Middle frontal gyrus (tissue), 1 donor: ENCODE data around the gene ATP10B.

Experiments used
- DNase-seq: peaks from one replicate; pipeline ENCODE4 v3.0.0-alpha.2; 2015; ENCODE audit warnings: low spot score; ENCODE audit errors: extremely low spot score

ATP10B gene

GRCh38 chr5:160555971-160556631, 295.9 kb downstream of the ATP10B start:
- DNase-seq, result no peak

- DNase-seq, result no peak
Observed at GRCh38 chr5:160555581-160555970, 296.4 kb downstream of the ATP10B start.

GRCh38 chr5:160550075-160550474, 301.9 kb downstream of the ATP10B start:
- no peak for DNase-seq

- no peak for DNase-seq
Observed at GRCh38 chr5:160548949-160549645, 302.9 kb downstream of the ATP10B start.

GRCh38 chr5:160547872-160548271, 304.1 kb downstream of the ATP10B start:
- DNase-seq, result no peak

- no peak for DNase-seq
Observed at GRCh38 chr5:160547061-160547460, 304.9 kb downstream of the ATP10B start.

- DNase-seq, result no peak
Observed at GRCh38 chr5:160545832-160546231, 306.2 kb downstream of the ATP10B start.

- no peak for DNase-seq
Observed at GRCh38 chr5:160543395-160543794, 308.6 kb downstream of the ATP10B start.

- no peak for DNase-seq
Observed at GRCh38 chr5:160542840-160543239, 309.2 kb downstream of the ATP10B start.

GRCh38 chr5:160542281-160542680, 309.7 kb downstream of the ATP10B start:
- no peak for DNase-seq

- no peak for DNase-seq
Observed at GRCh38 chr5:160539431-160539830, 312.6 kb downstream of the ATP10B start.

- no peak for DNase-seq
Observed at GRCh38 chr5:160537940-160538339, 314.1 kb downstream of the ATP10B start.

- no peak for DNase-seq
Observed at GRCh38 chr5:160537116-160537515, 314.9 kb downstream of the ATP10B start.

- DNase-seq, result no peak
Observed at GRCh38 chr5:160534914-160535313, 317.1 kb downstream of the ATP10B start.

GRCh38 chr5:160534125-160534524, 317.9 kb downstream of the ATP10B start:
- DNase-seq, result no peak

- no peak for DNase-seq
Observed at GRCh38 chr5:160525471-160526261, 326.3 kb downstream of the ATP10B start.

GRCh38 chr5:160524827-160525226, 327.2 kb downstream of the ATP10B start:
- no peak for DNase-seq

- DNase-seq, result no peak
Observed at GRCh38 chr5:160523502-160524163, 328.4 kb downstream of the ATP10B start.

GRCh38 chr5:160521392-160521663, 330.7 kb downstream of the ATP10B start:
- DNase-seq, result no peak

GRCh38 chr5:160520609-160521391, 331.2 kb downstream of the ATP10B start:
- no peak for DNase-seq
